HEK293T (cell line): ENCODE measurements around the gene DCPS.
"Not testable (repeated sequence)": the region's sequence is repeated elsewhere in the genome, so short reads cannot be mapped to it uniquely, and the experiment has no call there.

ENCODE experiments used
- CTCF ChIA-PET: fragments of 350-600 bp; formaldehyde crosslinking; extraction: SDS; loops from one replicate; lab custom pipeline; 2021; ENCODE audit warnings: antibody characterized with exemption, inconsistent platforms; lab: Yijun Ruan, JAX
- POLR2A ChIA-PET: fragments of 350-600 bp; formaldehyde crosslinking; extraction: SDS; loops from one replicate; lab custom pipeline; 2020; ENCODE audit warnings: antibody characterized with exemption, inconsistent platforms; lab: Yijun Ruan, JAX
- DNase-seq: peaks from one replicate; pipeline ENCODE4 v3.0.0; 2012; ENCODE audit warnings: mixed read lengths; ENCODE audit errors: extremely low spot score
- ARNT ChIP-seq: fragments of 450-650 bp; IDR thresholded peaks from 2 replicates; pipeline ENCODE4 v1.6.1; 2017; ENCODE audit warnings: mild to moderate bottlenecking
- BHLHE40 ChIP-seq: fragments of 450-650 bp; IDR thresholded peaks from 2 replicates; pipeline ENCODE4 v1.6.1; 2016; ENCODE audit warnings: mild to moderate bottlenecking, moderate library complexity, borderline replicate concordance
- CTBP1 ChIP-seq: fragments of 450-650 bp; IDR thresholded peaks from 2 replicates; pipeline ENCODE4 v1.6.1; 2016; ENCODE audit warnings: borderline replicate concordance
- ELF4 ChIP-seq: fragments of 450-650 bp; IDR thresholded peaks from 2 replicates; pipeline ENCODE4 v1.6.1; 2017; ENCODE audit warnings: antibody characterized with exemption
- FOXA1 ChIP-seq: fragments of 450-650 bp; IDR thresholded peaks from 2 replicates; pipeline ENCODE4 v1.6.1; 2016; ENCODE audit warnings: mild to moderate bottlenecking
- FOXK2 ChIP-seq: fragments of 450-650 bp; IDR thresholded peaks from 2 replicates; pipeline ENCODE4 v1.6.1; 2016; ENCODE audit warnings: mild to moderate bottlenecking
- FOXM1 ChIP-seq: fragments of 450-650 bp; IDR thresholded peaks from 2 replicates; pipeline ENCODE4 v1.6.1; 2017; ENCODE audit warnings: mild to moderate bottlenecking, borderline replicate concordance
- HDGF ChIP-seq: fragments of 450-650 bp; IDR thresholded peaks from 2 replicates; pipeline ENCODE4 v1.6.1; 2017; ENCODE audit warnings: antibody characterized with exemption, borderline replicate concordance
- L3MBTL2 ChIP-seq: fragments of 450-650 bp; conservative IDR thresholded peaks from 2 replicates; pipeline ENCODE4 v1.6.1; 2016; ENCODE audit warnings: mild to moderate bottlenecking
- LEF1 ChIP-seq: fragments of 450-650 bp; IDR thresholded peaks from 2 replicates; pipeline ENCODE4 v1.6.1; 2017; ENCODE audit warnings: mild to moderate bottlenecking, borderline replicate concordance
- NFRKB ChIP-seq: fragments of 450-650 bp; IDR thresholded peaks from 2 replicates; pipeline ENCODE4 v1.6.1; 2016; ENCODE audit warnings: mild to moderate bottlenecking, moderate library complexity
- SP1 ChIP-seq: fragments of 450-650 bp; IDR thresholded peaks from 2 replicates; pipeline ENCODE4 v1.6.1; 2017
- SUZ12 ChIP-seq: fragments of 450-650 bp; IDR thresholded peaks from 2 replicates; pipeline ENCODE4 v1.6.1; 2016; ENCODE audit warnings: mild to moderate bottlenecking
- TARDBP ChIP-seq: fragments of 450-650 bp; IDR thresholded peaks from 2 replicates; pipeline ENCODE4 v1.6.1; 2016
- ZNF384 ChIP-seq: fragments of 450-650 bp; IDR thresholded peaks from 2 replicates; pipeline ENCODE4 v1.6.1; 2016
- TF ChIP-seq, protein P1 (sequence below): fragments of 450-650 bp; IDR thresholded peaks from 2 replicates; pipeline ENCODE4 v1.6.1; 2016

The DCPS gene

DNA sequence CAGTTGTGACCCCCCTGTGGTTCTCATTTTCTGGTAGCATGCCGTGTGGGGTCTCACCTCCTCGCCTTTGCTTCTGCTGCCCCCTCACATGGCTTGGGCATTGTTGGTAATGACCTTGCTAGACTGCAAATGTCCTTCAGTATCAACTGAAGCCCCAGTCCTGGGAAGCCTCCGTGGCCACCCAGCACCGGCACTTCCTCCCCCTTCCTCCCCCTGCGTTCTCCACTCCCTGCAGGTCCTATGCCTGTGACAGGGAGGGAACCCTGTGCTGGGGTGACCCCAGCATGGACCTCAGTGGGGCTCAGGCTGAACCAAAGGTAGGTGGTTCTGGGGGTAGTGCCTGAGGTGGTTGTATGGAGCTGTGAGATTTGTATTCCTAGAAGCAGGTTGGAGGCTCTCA, 57.5 kb downstream of the DCPS start:
- ChIA-PET POLR2A (no interaction called here), CTCF (interaction anchor here (0.6 kb wide), 1 partner anchor 68 kb away, joined by 4 read pairs; no protein-coding TSS in a partner anchor)
- TF ChIP-seq FOXM1 (no peak), ELF4 (no peak), CTBP1 (no peak), ZNF384 (no peak), SUZ12 (no peak), SP1 (no peak), ARNT (no peak), FOXA1 (no peak), LEF1 (no peak), BHLHE40 (no peak), L3MBTL2 (no peak), HDGF (no peak), NFRKB (no peak), FOXK2 (no peak), TARDBP (no peak)
- TF ChIP-seq, protein P1, sequence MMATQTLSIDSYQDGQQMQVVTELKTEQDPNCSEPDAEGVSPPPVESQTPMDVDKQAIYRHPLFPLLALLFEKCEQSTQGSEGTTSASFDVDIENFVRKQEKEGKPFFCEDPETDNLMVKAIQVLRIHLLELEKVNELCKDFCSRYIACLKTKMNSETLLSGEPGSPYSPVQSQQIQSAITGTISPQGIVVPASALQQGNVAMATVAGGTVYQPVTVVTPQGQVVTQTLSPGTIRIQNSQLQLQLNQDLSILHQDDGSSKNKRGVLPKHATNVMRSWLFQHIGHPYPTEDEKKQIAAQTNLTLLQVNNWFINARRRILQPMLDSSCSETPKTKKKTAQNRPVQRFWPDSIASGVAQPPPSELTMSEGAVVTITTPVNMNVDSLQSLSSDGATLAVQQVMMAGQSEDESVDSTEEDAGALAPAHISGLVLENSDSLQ = no peak
- DNase-seq = no peak

DNA sequence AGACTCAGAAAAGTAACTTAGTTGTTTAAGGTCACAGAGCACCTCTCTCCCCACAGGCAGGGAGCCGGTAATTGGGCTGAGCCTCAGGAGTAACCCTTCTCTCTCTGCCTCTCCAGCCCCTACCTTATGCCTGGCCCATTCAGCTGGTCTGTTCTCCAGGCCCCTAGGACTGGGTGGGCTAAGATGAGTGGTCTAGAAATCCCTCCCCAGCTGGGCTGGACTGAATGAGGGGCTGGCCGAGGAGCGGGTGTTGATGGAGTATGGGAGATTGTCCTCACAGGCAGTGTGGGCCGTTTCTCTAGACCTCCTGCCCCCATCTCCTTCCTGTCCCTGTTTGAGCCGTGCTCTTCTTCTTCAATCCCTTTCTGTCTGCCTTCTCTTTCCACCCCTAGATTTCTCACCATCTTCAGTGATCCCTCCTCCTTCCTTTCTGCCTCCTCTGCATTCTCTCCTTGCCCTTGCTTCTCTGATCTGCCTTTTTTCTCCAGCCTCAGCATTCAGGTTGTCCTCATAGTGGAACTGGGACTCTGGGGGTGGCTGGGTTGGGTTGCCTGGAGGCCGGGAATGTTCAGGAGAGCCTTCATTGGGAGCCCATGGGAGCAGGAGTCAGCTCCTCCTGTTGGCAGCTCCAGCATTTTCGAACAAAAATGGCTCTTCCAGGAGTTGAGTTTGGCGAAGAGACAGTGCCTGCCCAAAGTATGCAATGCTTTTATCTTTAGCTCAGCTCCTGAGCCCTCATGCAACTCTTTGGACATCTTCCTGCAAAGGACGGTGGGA, 59.2 kb downstream of the DCPS start:
- CTCF ChIA-PET = no interaction called here
- POLR2A ChIA-PET = interaction anchor here (1.2 to 1.4 kb wide), 2 partner anchors 8 to 59 kb away, joined by 5 to 6 read pairs; partner anchors contain the start of genes DCPS and ST3GAL4
- no peak for TF ChIP-seq L3MBTL2
- TF ChIP-seq, protein P1 = no peak
- TF ChIP-seq BHLHE40 = no peak
- TF ChIP-seq SUZ12 = no peak
- TF ChIP-seq CTBP1 = no peak
- no peak for TF ChIP-seq HDGF
- TF ChIP-seq TARDBP = no peak
- TF ChIP-seq ARNT = no peak
- no peak for TF ChIP-seq FOXM1
- no peak for DNase-seq

DNA sequence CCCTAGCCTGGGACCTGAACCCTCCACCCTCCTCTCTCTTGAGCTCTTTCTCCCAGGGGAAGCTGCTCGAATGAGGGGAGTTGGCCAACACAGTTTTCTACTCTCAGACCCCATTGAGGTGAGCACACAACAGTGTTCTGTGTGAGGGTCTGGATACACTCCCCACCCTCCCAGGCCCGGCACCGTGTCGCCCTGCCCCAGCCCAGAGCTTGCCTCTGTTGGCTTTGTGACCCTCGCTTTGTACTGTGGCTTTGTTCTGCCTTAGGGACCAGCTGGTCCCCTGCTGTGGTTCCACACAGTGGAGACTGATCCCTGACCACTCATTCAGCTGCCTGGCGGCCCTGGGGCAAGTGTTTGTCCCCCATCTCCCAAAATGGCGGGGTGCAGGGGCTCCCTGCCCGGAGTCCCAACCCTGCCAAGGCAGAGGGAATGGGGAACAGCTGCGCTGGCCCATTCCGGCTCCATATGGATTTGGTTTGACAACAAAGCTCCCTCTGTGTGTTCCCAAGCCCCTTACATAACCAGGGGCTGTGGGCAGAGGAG, 59.9 kb downstream of the DCPS start:
- no peak for TF ChIP-seq SUZ12
- no peak for TF ChIP-seq FOXM1
- no peak for TF ChIP-seq NFRKB
- TF ChIP-seq CTBP1 = no peak
- no peak for TF ChIP-seq SP1
- no peak for TF ChIP-seq ELF4
- TF ChIP-seq LEF1 = no peak
- TF ChIP-seq ARNT = no peak
- POLR2A ChIA-PET = interaction anchor here (1.2 to 1.4 kb wide), 2 partner anchors 8 to 60 kb away, joined by 5 to 6 read pairs; partner anchors contain the start of genes DCPS and ST3GAL4
- DNase-seq = no peak
- CTCF ChIA-PET = no interaction called here

DNA sequence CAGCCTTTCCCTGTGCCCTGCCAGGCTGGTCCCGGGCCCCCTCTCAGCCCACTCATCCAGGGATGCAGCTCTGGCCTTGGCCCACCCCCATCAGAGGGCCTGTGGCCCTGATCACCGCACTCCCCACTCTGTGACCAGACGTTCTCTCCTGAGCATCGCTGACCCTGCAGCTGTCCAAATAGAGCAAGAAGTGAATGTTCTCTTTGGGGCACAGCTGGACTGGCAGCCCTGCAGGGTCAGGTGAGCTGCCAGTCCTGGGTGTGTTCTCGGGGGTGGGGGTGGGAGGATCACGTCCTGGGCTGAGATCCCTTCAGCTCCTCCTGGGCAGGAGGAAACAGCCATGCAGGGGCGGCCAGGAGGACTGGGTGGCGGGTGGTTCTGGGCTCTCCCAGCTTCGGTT, 60.9 kb downstream of the DCPS start:
- DNase-seq, POLR2A ChIA-PET, CTCF ChIA-PET: not testable (repeated sequence)

DNA sequence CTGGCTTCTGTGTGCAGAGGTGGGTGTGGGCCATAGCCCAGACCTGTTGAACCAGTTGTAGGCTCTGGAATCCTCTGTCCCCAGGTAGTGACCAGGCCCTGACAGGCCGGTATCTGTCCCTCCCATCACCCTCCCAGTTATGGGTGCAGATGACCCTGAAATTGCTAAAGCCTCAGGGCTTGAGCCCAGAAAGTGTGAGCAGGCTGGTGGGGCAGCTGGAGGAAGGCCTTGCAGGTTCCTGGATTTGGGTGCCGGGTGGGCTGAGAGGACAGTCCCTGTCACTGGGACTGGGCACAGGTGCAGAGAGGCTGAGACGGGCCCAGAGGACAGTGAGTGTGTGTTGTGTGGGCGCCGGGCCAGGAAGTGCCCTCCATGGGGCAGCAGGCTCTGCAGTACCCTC, 61.6 kb downstream of the DCPS start:
- POLR2A ChIA-PET, CTCF ChIA-PET: not testable (repeated sequence)

DNA sequence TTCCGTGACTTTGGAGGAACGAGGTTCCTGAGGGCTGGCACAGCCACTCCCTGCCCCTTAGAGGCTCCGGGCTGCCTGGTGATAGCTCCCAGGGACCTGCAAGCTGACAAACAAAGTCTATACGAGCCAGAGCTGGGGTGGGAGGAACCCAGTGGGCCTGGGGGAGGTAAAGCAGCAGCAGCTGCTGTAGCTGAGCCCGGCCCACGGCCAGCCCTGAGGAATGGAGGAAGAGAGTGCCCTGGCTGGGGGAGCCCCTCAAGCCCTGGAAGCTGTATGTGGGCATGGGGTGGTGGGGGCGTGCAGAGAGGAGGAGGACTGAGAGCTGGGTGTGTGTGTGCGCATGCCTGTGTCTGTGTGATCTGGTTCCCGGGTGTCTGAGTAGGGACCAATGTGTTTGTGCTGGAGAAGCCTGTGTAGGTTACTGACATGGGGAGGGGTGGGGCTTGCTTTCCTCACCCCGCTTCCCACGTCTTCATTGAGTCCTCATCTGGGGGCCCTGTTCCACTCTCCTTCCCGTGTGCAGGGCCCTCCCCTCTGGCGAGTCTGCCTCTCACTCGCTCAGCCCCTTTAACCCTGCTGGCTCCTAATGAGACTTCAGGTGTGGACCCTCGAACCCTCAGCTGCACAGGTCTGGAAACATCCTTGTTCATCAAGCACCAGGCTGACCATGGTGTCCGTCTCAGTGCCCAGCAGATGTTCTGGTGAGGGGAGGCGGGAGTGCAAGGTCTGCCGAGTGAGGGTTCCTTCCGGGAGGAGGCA, 62.4 kb downstream of the DCPS start:
- TF ChIP-seq, protein P1 = no peak
- TF ChIP-seq L3MBTL2 (no peak), TARDBP (no peak), HDGF (no peak)
- ChIA-PET POLR2A (no interaction called here), CTCF (no interaction called here)
- DNase-seq = no peak

More for the DNA sequence above, 61.6 kb downstream of the DCPS start:
- not testable (repeated sequence) for DNase-seq

DNA sequence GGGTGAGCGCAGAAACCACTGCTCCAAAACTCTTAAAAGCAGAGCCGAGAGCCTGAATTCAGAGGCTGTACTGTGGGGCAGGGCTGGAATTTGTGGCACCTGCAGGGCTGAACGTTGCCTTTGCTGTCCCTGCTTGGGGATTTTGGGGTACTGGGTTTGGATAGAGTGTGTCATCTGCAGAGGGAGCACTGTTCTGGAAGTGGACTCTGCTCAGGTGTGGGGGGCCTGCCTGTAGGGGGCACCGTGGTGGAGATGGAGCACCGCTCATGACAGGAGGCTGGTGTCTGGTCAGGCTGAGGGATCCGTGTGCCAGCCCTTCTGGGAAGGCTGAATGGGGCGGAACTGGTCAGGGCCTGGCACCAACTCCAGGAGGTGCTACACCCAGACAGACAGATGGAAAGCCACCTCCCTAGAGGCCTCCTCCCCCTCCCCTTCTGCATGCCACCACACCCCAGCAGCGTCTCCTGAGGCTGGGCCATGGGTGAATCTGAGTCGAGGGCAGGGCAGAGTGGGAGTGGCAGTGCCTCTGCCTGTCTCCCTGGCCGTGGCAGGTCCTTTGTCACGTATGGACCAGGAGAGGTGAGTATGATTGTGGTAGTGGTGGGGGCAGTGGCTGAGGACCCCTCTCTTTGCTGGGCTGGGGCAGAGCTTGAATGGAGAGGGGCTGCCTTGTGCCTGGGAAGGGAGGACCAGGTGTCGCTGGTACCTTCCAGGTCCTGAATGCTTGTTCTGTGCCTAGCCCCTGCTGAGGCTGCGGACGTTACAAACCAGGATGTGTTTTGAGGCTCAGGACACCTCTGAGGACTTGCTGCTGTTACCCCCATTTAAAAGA, 63.2 kb downstream of the DCPS start:
- CTCF ChIA-PET = interaction anchor here (0.8 kb wide), 1 partner anchor 81 kb away, joined by 3 read pairs; no protein-coding TSS in a partner anchor
- DNase-seq, POLR2A ChIA-PET: not testable (repeated sequence)

DNA sequence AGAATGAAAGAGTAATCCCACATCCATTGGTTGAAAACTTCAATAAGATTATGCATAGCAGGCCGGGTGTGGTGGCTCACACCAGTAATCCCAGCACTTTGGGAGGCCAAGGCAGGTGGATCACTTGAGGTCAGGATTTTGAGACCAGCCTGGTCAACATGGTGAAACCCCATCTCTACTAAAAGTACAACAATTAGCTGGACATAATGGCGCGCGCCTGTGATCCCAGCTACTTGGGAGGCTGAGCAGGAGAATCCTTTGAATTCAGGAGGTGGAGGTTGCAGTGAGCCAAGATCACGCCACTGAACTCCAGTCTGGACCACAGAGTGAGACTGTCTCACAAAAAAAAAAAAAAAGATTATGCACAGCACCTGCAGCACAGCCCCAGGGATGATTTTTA, 63.9 kb downstream of the DCPS start:
- CTCF ChIA-PET = interaction anchor here (0.8 kb wide), 1 partner anchor 82 kb away, joined by 3 read pairs; no protein-coding TSS in a partner anchor
- POLR2A ChIA-PET, DNase-seq: not testable (repeated sequence)

DNA sequence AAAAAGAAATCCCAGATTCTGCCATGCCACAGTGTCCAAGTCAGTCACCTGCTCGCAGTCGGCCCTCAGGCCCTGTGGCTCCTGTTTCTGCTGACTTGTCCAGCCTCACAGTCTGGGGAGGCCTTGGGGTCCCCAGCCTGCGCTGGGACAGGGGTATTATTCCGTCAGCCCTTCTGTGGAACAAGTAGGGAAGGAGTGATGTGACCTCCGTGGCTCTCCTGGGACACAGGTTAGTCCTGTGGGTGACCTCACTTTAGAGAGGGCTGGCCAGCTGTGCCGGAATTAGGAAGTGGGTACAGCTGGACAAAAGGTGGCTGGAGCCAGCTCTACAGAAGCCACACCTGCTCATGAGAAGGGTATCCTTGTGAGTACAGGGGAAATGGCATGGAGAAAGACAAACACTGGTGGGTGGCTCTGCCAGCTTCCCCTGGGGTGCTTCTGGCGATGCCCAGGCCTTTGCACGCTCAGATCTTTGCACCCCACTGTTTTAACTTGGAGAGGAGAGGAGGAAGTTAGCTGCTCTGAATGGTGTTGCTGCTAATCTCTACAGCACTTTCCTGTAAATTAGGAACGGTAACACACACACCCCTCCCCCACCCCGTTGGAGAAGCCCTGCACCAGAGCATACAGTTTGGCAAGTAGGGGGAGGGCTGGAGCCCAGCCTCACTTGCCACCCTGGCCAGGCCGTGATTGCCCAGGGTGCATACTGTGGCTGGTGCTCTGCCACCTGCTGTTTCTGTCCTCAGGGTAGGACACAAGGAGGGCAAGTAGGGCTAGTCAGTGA, 64.7 kb downstream of the DCPS start:
- CTCF ChIA-PET, POLR2A ChIA-PET, DNase-seq: not testable (repeated sequence)
